CD4-positive, alpha-beta T cell (primary cell): ENCODE results near the gene FAP. TPM values are rescaled to one million over a fixed set of nuclear protein-coding genes. Genes with fewer than 3 reads are reported as not detected.

Experiments used
- ATAC-seq: fragments of 200-7000 bp; cut with Tn5 transposase; one replicate; pipeline ENCODE4 v1.10.0; 2022; ENCODE audit warnings: mild to moderate bottlenecking; ENCODE audit not compliant: poor library complexity
- CTCF ChIA-PET: fragments of 350-600 bp; sonication (Branson Sonifier 250); formaldehyde crosslinking; loops from one replicate; lab custom pipeline; 2021; ENCODE audit warnings: antibody characterized with exemption, inconsistent platforms; lab: Charles Lee
- POLR2A ChIA-PET: fragments of 350-600 bp; sonication (Branson Sonifier 250); formaldehyde crosslinking; loops from one replicate; lab custom pipeline; 2021; ENCODE audit warnings: antibody characterized with exemption, inconsistent platforms; lab: Charles Lee
- DNase-seq, 14 experiments: peaks; one replicate each; pipeline ENCODE4 v3.0.0-alpha.2; 2013 to 2020; ENCODE audit warnings: mixed read lengths in 2 of 14
- H3K27ac ChIP-seq, 2 donors: one replicate each; pipeline versions ENCODE4 v1.5.1 to v1.7.0; 2013; ENCODE audit warnings: low read length in 2 of 2, low read depth in 1 of 2, mild to moderate bottlenecking in 1 of 2
- H3K27me3 ChIP-seq, 2 experiments: 1 replicate in 1 of 2; 2 replicates in 1 of 2; pipeline versions ENCODE4 v1.6.1 to v1.7.0; 2013; ENCODE audit warnings: low read length in 2 of 2, control low read depth in 1 of 2, mild to moderate bottlenecking in 1 of 2, moderate library complexity in 1 of 2; ENCODE audit not compliant: insufficient read depth in 2 of 2, control insufficient read depth in 1 of 2
- H3K36me3 ChIP-seq: one replicate; pipeline ENCODE4 v1.6.1; 2013; ENCODE audit warnings: low read length, control low read depth; ENCODE audit not compliant: insufficient read depth
- H3K4me1 ChIP-seq: one replicate; pipeline ENCODE4 v1.6.1; 2013; ENCODE audit warnings: low read length, control low read depth; ENCODE audit not compliant: insufficient read depth
- H3K4me3 ChIP-seq: one replicate; pipeline ENCODE4 v1.5.1; 2013; ENCODE audit warnings: mild to moderate bottlenecking, low read length, moderate library complexity
- H3K9me3 ChIP-seq, 2 experiments: 1 replicate in 1 of 2; 2 replicates in 1 of 2; pipeline versions ENCODE4 v1.6.1 to v1.7.0; 2013; ENCODE audit warnings: low read length in 2 of 2, mild to moderate bottlenecking in 2 of 2, control low read depth in 1 of 2, moderate library complexity in 1 of 2; ENCODE audit not compliant: control insufficient read depth in 1 of 2, insufficient read depth in 1 of 2
- H3K27ac Mint-ChIP-seq: one replicate; pipeline ENCODE4 v1.8.0; 2020; ENCODE audit warnings: mixed read lengths
- H3K27me3 Mint-ChIP-seq: one replicate; pipeline ENCODE4 v1.8.0; 2021; ENCODE audit warnings: mixed read lengths
- H3K36me3 Mint-ChIP-seq: one replicate; pipeline ENCODE4 v1.8.0; 2021; ENCODE audit warnings: low read depth, mixed read lengths
- H3K4me1 Mint-ChIP-seq: one replicate; pipeline ENCODE4 v1.8.0; 2021; ENCODE audit warnings: low read depth, mixed read lengths
- H3K4me3 Mint-ChIP-seq: one replicate; pipeline ENCODE4 v1.8.0; 2020; ENCODE audit warnings: mild to moderate bottlenecking, mixed read lengths
- H3K9me3 Mint-ChIP-seq: one replicate; pipeline ENCODE4 v1.8.0; 2020; ENCODE audit warnings: mixed read lengths
- intact Hi-C, 2 experiments: fragments of 100-400 bp; cut with DNase I in 1 of 2; cut with micrococcal nuclease in 1 of 2; formaldehyde crosslinking; loops; one replicate each; pipeline versions ENCODE4 v1.15.1 to v1.9.0; 2023 to 2025; cut with DNase I, micrococcal nuclease
- total RNA-seq, 174 experiments: library from RNA in 2 of 174; stranded (reverse) in 2 of 174; gene quantifications; one replicate each; pipeline ENCODE4 v1.2.3 and lab custom pipeline; 2021 to 2026
- TF ChIP-seq, protein P1 (sequence below): fragments of 200-600 bp; IDR thresholded peaks from one replicate; pipeline ENCODE4 v1.8.0; 2022; ENCODE audit warnings: antibody characterized with exemption, mild to moderate bottlenecking

FAP gene
- total RNA-seq, 2 experiments from 2014 or later: not detected

- Histone ChIP-seq H3K36me3 (no peaks in the 10 kb centered on the region), H3K27ac (no peak overlapping the region), H3K4me1 (no peaks in the 10 kb centered on the region), H3K4me3 (no peak overlapping the region), H3K9me3 (no peaks in the 10 kb centered on the region), H3K27me3 (peaks cover 10 to 12% of the 10 kb centered on the region in 2 experiments)
- TF ChIP-seq, protein P1, sequence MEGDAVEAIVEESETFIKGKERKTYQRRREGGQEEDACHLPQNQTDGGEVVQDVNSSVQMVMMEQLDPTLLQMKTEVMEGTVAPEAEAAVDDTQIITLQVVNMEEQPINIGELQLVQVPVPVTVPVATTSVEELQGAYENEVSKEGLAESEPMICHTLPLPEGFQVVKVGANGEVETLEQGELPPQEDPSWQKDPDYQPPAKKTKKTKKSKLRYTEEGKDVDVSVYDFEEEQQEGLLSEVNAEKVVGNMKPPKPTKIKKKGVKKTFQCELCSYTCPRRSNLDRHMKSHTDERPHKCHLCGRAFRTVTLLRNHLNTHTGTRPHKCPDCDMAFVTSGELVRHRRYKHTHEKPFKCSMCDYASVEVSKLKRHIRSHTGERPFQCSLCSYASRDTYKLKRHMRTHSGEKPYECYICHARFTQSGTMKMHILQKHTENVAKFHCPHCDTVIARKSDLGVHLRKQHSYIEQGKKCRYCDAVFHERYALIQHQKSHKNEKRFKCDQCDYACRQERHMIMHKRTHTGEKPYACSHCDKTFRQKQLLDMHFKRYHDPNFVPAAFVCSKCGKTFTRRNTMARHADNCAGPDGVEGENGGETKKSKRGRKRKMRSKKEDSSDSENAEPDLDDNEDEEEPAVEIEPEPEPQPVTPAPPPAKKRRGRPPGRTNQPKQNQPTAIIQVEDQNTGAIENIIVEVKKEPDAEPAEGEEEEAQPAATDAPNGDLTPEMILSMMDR: no peak
- ATAC-seq (no peak), DNase-seq (no peak)
- H3K9me3 Mint-ChIP-seq: no peaks in the 10 kb centered on the region
- no peaks in the 10 kb centered on the region for H3K36me3 Mint-ChIP-seq
- no peak overlapping the region for H3K4me3 Mint-ChIP-seq
- CTCF ChIA-PET: no interaction called here
- intact Hi-C loops: no loop called here
- POLR2A ChIA-PET: no interaction called here
- no peaks in the 10 kb centered on the region for H3K4me1 Mint-ChIP-seq
- no peak overlapping the region for H3K27ac Mint-ChIP-seq
- H3K27me3 Mint-ChIP-seq: peaks cover 67% of the 10 kb centered on the region
Observed at GRCh38 chr2:162196638-162197037, 46.6 kb downstream of the FAP start.

- TF ChIP-seq, protein P1: no peak
- H3K4me1 ChIP-seq: no peaks in the 10 kb centered on the region
- no peak overlapping the region for H3K4me3 Mint-ChIP-seq
- H3K4me3 ChIP-seq: no peak overlapping the region
- DNase-seq (no peak), ATAC-seq (no peak)
- H3K27me3 ChIP-seq: peaks cover 0 to 8% of the 10 kb centered on the region in 2 experiments
- H3K9me3 Mint-ChIP-seq: no peaks in the 10 kb centered on the region
- POLR2A ChIA-PET: no interaction called here
- CTCF ChIA-PET: no interaction called here
- no peaks in the 10 kb centered on the region for H3K4me1 Mint-ChIP-seq
- no peaks in the 10 kb centered on the region for H3K36me3 ChIP-seq
- no peak overlapping the region for H3K27ac ChIP-seq
- H3K27ac Mint-ChIP-seq: no peak overlapping the region
- H3K36me3 Mint-ChIP-seq: no peaks in the 10 kb centered on the region
- peaks cover 30% of the 10 kb centered on the region for H3K27me3 Mint-ChIP-seq
- intact Hi-C loops: no loop called here
- H3K9me3 ChIP-seq: no peaks in the 10 kb centered on the region
Observed at GRCh38 chr2:162188451-162188850, 54.8 kb downstream of the FAP start.

- Histone ChIP-seq H3K9me3 (no peaks in the 10 kb centered on the region), H3K4me3 (no peak overlapping the region), H3K27me3 (no peaks in the 10 kb centered on the region), H3K27ac (no peak overlapping the region), H3K4me1 (no peaks in the 10 kb centered on the region), H3K36me3 (no peaks in the 10 kb centered on the region)
- ChIA-PET POLR2A (no interaction called here), CTCF (no interaction called here)
- Mint-ChIP-seq H3K9me3 (no peaks in the 10 kb centered on the region), H3K4me3 (no peak overlapping the region), H3K36me3 (no peaks in the 10 kb centered on the region), H3K27ac (no peak overlapping the region), H3K4me1 (no peaks in the 10 kb centered on the region), H3K27me3 (peaks cover 13% of the 10 kb centered on the region)
- TF ChIP-seq, protein P1: no peak
- intact Hi-C loops: no loop called here
- no peak for DNase-seq
- no peak for ATAC-seq
Observed at GRCh38 chr2:162185541-162186232, 57.6 kb downstream of the FAP start.
